Pons (tissue), 1 donor: ENCODE measurements around the gene RBM44.
"Not testable (repeated sequence)": the region's sequence is repeated elsewhere in the genome, so short reads cannot be mapped to it uniquely, and the experiment has no call there.

Experiments
- DNase-seq: peaks from one replicate; pipeline ENCODE4 v3.0.0-alpha.2; 2016; ENCODE audit warnings: low spot score

RBM44 gene

DNA sequence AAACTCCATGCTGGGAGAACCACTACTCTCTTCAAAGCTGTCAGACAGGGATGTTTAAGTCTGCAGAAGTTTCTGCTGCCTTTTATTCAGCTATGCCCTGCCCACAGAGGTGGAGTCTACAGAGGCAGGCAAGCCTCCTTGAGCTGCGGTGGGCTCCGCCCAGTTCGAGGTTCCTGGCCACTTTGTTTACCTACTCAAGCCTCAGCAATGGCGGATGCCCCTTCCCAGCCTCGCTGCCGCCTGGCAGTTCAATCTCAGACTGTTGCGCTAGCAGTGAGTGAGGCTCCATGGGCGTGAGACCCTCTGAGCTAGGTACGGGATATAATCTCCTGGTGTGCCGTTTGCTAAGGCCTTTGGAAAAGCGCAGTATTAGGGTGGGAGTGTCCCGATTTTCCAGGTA is 50.4 kb downstream of the RBM44 start:
- DNase-seq = not testable (repeated sequence)

DNA sequence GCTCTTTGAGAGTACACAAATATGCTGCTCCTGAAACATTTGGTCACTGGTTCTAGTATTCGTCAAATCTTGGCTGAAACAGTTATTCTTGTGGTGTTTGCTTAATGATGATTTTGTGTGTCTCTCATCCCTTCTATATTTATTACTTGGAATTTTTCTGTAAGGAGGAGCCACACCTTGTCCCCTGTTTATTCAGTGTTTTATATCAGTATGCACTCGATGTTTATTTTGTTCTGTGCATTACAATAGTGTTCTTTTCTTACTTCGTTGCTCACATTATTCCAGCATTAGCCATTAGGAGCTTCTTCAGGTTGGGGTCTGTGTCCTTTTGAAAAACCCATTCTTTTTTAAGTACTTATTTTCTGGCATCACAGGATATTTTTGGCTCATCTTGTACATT is 55.7 kb downstream of the RBM44 start:
- no peak for DNase-seq

DNA sequence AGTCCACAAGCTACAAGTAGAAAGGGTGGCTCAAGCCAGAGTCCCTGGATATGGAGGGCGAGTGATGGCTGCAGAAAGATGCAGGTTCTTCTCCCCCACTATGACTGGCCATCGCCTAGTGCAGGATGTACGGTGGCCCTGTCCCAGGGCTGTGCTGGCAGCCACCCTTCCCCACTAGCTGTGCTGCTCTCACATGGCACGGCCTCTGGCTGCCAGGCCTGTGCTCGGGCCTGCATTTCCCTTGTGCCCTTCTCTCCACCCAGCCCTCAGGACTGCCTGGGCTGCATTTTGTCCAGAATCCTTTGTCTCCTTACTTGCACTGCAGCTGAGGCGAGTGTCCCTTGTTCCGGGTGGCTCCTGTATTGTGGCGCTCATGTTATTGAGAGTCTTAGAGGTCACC is 59.2 kb downstream of the RBM44 start:
- DNase-seq = no peak

DNA sequence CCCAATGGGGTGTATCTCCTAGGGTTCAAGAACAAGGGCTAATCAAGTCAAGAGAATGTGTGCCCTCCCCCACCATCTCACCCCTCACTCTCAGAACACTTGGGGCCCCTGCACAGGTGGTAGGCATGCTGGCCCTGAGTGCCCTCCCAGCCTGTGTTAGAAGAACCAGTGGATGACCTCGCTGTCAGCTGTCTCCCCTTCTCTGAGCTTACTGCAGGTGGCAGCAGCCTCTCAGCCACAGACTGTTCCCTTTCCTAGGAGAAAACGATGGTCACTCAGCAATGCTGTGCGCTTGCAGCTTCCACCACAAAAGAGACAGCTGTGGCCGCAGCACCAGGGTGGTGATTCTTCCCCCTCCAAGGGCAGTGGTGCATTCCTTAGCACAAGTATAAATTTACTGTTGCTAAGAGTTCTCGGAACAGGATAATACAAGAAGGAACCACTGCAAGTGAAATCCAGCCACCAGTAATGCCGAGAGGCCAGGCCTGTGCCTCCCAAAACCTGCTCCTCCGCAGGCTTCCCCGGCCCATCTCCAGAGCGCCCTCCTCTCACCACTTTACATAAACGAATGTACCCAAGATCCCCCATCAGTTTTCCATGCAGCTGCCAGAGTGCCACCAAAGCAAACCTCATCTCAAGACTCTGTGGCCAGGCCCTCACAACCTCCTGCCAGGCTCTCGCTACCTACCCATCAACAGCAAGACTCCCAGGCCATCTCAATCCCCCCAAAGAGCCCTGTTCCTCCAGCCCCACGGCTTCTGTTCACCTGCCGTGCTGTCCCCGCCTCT is 59.9 kb downstream of the RBM44 start:
- DNase-seq = peak; percentile 90

DNA sequence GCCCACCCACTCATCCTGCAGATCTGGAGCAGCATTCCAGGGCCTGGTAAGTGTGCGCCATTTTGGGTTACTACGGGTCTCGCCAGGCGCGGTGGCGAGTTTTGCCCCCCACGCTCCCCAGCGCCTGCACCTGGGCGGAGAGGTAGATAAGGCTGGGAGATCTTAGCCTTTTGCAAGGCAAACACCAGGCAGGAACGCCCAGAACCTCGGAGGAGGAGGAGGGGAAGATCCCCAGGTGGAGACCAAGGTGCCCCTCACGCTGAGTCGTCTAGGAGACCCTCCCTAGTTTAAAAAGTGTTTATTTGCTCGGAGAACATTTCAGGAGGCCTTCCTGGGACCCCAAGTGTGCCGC is 60.5 kb downstream of the RBM44 start:
- no peak for DNase-seq

DNA sequence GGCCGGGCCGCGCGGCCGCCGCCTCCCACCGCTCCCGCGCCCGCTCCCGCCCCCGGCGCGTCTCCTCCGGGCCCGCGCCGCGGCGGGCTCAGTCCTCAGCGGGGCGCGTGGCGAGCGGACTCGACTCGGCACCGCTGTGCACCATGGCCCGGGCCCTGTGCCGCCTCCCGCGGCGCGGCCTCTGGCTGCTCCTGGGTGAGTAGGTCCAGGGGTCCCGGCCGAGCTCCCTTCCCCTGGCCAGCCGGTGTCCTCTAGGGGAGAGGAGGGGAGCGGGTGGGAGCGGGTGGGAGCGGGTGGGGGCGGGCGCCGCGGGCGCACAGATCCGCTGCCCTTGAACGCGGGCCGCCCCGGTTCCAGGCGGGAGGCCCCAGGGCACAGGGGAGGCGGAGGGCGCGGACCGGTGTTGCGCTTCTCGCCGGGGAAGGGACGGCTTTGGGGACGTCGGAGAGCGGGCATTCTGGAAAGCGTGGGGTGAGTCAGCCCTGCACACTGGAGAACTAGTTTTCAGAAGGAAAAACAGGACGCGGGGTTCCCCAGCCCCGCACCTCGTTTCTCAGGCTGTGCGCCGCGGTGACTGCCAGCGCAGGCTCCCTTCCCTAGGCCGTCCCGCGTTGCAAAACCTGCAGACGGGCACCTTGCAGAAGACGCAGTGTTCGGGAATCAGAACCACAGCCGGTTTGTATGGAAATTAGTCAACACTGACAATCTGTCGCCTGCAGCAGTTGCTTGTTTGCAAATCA is 61.1 kb downstream of the RBM44 start, which contains the start of gene RAMP1:
Gene RAMP1 (plus strand): TSS at position 91 of the 740 bp plus-strand sequence. CDS start 53 bp downstream, at position 144.
- no peak for DNase-seq

DNA sequence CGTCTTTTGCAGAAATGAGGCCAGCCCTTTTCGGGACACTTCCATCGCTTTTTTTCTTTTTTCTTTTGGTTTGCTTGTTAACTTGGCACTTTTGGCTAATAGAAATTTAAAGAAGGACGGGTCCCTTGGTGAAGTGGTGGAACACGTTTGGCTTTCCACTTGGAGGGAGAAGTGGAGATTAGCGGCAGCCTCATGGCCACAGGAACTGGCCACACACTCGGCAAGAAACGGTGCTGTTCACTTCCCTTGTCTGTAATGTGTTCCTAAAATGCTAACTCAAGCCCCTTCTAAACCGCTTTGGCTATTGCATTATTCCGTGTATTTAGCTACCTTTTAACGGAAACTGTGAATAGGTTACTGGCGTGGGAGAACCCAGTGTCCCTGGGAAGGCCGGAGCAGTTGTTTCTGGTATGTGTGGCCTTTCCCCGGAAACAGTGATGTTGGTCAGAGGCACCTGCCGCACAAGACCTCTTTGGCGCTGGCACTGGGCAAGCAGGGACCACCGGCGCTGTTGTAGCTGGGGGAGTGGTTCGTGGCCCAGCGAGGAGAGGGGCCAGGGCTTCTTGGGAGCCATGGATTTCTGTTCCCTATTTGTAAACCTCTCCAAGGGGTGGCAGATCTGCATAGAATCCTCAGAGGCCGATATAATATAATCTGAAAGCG is 61.8 kb downstream of the RBM44 start:
- peak; percentile 39 for DNase-seq

DNA sequence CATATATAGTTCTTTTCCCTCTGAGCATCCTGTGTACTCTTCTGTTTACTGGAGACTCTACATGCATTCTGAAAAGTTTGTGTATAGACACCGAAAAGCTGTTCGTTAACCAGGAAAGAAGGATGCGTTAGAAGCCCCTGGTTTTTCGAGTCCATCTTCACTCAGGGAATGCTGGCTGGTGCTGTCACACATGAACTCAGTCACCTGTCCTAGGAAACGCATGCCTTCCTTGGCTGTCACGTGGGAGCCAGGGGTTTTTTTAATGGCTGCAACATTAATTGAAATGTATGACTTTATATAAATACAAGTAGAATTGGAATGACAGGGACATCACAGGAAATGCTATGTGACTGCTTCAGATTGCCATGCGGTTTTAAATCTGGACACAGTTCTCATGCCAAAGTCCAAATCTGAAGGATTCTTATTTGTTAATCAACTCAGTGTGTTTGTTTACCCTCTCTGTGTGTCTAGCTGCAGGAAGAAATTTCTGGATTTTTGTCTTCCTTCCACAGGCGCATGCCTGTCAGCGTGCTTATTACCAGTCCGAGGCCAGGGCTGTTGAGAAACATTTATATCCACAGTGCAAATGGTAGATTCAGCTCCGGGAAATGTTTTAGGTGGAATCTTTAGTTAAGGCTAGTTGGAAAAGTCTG is 63.4 kb downstream of the RBM44 start:
- no peak for DNase-seq

DNA sequence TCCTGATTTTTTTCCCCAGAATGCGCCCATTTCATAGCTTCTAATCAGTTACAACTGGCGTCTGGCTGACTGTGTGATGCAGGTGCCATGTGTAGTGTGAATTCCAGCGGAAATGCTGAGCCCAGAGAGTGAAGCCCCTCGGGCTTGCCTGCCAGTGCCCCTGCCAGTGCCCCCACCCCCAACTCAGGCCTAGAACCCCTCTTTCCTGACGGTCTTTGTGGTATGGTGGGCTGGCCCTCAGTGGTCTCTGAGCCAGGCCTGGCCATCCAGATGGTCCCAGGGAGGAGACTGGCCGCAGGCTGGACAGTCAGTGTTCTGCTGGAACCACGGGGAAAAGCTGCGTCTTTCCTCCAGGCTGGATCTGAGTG is 63.9 kb downstream of the RBM44 start:
- DNase-seq = no peak

DNA sequence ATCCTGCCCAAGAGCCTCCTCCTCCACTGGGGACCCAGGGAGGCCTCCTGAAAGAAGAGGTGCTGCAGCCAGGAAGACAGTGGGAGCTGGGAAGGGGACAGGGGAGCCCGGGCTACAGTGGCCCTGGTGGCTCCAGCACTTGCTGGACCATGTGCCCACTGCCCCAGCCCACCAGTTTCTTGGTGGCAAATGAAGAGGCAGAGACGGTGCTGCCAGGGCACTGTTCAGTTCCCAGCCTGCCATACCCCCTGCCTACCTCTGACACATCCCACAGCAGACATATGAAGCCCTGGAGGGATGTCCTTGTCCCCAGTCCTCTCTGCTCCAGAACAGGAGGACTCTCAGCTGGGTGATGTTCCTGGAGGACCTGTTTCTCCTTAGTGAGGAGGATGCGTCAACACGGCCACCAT is 64.5 kb downstream of the RBM44 start:
- DNase-seq = no peak

DNA sequence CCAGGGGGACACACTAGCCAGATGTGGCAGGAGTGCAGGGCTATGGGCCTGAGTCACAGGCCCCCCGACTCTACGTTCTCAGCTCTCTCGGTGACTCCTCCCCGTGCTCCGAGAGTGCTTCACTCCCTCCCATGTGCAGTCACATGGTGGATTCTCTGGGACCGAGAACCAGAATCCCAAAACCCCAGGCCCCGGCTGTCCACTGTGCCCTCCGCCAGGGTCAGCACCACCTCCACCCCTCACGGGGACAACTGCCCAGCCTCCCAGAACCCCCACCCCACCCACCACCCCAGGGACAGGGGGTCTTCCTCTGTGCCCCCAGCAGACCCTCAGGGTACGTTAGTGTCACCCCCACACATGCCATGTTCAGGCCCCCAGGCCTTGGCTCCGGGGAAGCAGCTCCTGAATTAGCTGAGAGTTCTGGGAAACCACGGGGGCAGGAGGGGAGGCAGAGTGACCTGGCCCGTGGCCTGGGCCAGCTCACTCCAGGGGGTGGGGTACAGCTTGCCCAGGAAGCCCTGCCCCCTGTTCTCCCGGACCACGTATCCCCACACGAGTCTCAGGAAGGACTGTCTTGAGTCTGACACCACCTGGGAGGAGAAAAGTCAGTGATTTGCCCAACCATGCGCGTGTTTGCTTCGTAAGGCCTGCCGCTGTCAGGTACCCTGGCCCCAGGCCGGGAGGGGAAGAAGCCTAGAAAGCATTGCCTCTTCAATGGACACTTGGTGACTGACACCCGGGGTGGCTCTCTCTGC is 65.3 kb downstream of the RBM44 start:
- no peak for DNase-seq

DNA sequence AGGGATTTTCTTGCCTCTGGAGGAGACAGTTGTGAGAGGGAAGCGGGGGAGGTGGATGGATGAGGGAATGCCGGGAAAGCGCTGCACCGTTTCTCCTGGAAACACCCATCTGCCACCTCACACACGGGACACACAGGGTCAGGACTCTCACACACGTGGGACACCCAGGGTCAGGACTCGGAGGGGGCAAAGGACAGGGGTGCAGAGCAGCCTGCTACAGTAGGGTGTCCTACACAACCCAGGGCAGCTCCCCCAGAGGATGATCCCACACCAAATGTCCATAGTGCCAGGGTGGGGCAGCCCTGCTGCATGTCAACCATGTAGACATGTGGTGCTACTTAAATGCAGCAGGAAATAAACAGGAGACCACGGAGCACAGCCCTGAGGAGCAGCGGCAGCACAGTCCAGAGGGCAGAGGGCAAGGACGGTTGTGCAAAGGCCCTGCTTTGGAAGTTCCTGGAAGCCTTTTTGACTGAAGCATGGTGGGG is 65.9 kb downstream of the RBM44 start:
- DNase-seq = no peak

DNA sequence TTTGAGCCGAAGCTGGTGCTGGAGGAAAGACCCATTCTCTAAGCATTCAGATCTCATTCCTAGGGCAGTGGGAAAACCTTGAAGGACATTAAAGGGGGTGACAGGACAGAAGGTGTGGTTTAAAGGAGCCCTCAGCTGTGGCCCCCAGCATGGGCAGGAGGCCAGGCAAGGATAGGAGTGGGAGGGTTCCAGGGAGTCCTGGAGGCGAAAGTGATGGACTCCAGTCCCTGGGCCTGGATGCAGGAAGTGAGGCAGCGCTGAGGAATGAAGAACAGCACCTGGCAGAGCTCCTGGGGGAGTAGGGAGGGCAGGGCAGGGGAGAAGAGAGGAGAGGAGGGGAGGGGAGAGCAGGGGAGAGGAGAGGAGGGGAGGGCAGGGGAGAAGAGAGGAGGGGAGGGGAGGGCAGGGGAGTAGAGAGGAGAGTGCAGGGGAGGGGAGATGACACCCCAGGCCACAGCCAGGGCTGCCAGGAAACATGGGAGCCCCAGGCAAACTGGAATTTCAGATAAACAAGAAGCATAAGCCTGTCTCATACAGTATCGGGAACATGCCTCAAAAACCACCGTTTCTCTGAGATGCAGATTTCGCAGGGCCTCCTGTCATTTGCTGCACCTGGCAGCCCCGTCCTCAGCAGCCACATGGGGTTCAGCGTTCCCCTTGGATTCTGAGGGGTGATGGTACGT is 66.5 kb downstream of the RBM44 start:
- no peak for DNase-seq

DNA sequence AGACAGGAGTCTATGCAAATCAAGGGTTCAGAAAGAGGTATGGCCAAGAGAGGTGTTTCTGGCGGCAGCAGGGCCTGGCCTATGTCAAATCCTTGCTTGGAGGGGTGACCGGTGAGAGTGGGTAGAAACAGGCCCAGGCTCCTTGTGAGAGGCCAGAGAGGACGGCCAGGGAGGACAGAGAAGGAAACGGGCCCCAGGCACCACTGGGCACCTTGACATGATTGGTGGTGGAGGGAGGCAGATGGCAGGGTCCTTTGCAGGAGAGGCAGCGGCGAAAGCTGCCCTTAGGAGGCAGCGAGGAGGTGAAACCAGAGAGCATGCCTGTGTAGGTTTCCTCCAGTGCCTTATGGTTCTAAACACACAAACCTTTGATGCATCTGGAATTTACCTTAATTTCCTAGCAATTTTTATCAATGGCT is 67.1 kb downstream of the RBM44 start:
- no peak for DNase-seq

DNA sequence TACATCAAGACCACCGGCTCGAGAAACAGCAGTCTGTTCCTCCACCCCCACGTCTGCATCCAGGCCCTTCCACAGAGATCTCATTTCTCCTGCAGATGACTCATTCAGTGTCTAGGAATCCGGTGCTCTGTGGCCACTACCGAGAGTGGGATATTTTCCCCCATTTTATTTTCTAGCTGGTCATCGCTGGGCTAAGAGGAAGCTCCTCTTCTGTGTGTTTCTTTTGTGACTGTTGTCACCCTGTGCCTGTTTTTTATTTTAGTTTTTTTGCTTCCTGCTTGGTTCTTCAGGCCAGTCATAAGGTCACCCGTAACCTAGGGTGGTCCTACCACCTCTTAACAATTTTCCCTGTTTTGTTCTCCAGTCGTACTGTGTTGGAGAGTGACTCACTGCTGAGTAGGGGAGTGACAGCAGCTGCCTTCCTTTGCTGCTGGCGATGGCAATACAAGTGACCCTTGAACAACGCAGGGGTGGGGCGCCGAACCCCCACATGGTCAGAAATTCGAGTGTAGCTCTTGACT is 67.6 kb downstream of the RBM44 start:
- no peak for DNase-seq

DNA sequence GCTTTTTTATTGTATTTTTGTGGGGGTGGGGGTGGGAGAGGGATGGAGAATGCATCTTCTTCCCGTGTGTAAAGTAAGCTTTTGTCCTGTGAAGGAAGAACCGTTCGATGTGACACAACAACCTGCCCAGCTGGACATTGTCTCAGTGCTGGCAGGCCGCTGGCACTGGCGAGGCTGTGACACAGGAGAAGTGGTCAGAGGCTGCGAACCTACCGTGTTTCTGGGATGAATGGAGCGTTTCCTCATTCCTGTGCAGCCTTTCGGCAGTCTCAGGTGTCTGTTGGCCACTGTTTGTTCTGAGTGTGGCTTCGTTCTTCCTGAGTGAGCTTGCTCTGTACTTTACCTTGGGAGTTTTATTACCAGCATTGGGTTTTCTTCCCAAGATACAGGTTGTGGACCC is 68.9 kb downstream of the RBM44 start:
- DNase-seq = no peak

DNA sequence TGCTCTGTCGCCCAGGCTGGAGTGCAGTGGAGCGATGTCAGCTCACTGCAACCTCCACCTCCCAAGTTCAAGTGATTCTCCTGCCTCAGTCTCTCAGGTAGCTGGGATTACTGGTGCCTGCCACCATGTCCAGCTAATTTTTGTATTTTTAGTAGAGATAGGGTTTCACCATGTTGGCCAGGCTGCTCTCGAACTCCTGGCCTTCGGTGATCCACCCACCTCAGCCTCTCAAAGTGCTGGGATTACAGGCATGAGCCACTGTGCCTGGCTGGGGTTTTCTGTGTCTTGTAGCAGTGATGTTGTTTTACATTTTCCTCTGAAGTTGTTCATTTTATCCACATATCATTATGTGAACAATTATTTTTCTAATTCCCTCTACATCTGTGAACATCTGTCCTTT is 69.5 kb downstream of the RBM44 start:
- DNase-seq = not testable (repeated sequence)

DNA sequence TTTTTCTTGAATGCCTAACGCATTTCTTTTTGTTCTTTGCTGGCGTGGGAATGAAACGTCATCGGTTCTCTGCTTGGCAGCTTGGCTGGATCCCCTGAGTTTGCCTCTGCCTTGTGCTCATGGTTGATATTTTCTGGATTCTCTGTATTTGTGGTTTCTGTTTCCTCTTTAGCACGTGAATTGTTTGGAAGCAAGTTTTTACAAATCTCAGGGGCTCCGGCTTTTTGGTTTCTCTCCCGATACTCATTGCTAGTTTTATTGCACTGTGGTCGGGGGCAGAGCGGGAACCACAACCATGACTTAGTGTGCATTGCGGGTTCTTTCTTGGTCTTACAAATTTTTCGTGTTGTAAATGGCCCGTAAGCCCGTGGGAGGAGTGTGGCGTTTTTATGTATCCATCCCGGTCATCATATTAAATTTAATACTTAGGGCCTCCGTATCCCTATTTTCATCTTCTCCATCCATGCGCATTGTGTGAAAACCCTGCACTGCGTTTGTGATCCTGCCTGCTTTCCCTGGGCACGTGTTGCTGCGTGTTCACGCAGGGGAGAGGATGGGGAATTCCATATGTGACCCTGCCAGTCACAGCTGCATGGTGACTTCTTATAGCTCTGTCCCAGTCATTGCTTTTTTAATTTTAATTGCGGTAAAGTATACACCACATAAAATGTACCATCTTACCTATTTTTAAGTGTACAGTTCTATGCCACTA is 70.2 kb downstream of the RBM44 start:
- no peak for DNase-seq

DNA sequence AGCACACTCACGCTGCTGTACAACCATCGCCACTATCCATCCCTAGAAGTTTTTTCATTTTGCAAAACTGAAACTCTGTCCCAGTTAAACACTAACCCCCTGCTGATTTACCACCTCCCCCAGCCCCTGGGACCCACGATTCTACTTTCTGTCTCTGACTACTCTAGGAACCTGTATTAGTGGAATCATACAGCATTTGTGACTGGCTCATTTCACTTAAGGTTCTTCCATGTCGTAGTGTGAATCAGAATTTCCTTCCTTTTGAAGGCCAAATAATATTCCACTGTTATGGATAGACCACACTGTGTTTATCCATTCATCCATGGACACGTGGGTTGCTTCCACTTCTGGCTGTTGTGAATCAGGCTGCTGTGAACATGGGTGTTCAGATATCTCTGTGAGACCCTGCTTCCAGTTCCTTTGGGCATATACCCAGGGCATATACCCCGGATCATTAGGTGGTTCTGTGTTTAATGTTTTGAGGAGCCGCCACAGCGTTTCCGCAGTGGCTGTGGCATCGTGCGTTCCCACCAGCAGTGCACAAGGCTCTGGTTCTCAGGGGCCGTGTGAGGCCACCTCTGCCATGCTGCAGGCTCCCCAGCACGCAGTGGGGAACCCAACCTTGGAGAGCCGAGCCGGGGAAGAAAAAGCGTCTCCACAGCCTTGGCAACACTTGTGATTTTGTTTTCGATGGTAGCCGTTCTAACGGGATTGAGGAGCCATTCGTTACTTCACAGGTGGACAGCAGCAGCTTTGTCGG is 70.9 kb downstream of the RBM44 start:
- no peak for DNase-seq
